HFF-Myc (cell line): ENCODE results near the gene WDR7.

Experiments
- DNase-seq: peaks from one replicate; pipeline ENCODE4 v3.0.0-alpha.2; 2011; ENCODE audit warnings: low read depth; ENCODE audit errors: extremely low read depth
- H3K4me3 ChIP-seq: replicated peaks from 2 replicates; pipeline ENCODE4 v1.5.1; 2011; ENCODE audit warnings: low read depth, mild to moderate bottlenecking, control low read depth, low read length
- TF ChIP-seq, protein P1 (sequence below): IDR thresholded peaks from 2 replicates; pipeline ENCODE4 v1.5.1; 2012; ENCODE audit warnings: mild to moderate bottlenecking, low read depth, low read length, control low read depth; ENCODE audit errors: missing control alignments

The WDR7 gene

GRCh38 chr18:56927786-56928185, 276.6 kb downstream of the WDR7 start:
- DNase-seq, result no peak
- TF ChIP-seq, protein P1, sequence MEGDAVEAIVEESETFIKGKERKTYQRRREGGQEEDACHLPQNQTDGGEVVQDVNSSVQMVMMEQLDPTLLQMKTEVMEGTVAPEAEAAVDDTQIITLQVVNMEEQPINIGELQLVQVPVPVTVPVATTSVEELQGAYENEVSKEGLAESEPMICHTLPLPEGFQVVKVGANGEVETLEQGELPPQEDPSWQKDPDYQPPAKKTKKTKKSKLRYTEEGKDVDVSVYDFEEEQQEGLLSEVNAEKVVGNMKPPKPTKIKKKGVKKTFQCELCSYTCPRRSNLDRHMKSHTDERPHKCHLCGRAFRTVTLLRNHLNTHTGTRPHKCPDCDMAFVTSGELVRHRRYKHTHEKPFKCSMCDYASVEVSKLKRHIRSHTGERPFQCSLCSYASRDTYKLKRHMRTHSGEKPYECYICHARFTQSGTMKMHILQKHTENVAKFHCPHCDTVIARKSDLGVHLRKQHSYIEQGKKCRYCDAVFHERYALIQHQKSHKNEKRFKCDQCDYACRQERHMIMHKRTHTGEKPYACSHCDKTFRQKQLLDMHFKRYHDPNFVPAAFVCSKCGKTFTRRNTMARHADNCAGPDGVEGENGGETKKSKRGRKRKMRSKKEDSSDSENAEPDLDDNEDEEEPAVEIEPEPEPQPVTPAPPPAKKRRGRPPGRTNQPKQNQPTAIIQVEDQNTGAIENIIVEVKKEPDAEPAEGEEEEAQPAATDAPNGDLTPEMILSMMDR, result no peak
- H3K4me3 ChIP-seq, result no peak overlapping the region

DNA sequence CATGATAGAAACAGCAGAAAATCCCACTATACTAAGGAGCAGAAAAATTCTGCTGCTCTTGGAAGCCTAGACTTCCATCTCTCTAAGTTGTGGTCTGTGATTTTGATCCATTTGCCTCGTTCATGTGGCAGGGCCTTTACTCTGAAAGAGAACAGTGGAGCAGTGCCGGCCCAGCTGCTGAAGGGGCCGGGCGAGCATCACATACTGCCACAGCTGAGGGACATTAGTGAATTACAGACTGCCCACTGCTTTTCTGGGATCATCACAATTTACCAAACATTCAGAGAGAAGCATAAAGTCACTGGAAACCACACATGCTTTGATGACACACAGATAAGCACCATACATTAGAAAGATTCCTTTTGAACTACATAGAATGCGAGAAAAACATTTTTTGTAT, 278.7 kb downstream of the WDR7 start:
- H3K4me3 ChIP-seq, result no peak overlapping the region
- DNase-seq, result no peak
- TF ChIP-seq, protein P1, result no peak

DNA sequence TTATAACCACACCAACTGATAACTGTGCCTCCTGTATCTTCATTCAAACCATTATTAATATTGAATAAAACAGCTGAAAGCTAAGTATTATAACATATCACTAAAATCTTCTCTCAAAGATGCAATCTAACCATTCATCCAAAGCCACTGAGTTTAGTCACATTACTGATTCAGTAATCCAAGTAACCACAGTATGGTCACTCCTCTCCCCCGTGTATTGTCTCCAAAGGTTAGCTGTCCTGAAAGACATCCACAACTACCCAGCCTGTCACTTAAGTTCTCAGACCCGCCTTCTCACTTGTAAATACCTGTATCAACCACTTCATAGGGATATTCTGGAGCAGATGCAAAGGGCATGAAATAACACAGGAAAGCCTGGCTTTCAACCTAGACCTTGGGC, 282.3 kb downstream of the WDR7 start:
- DNase-seq, result no peak
- H3K4me3 ChIP-seq, result no peak overlapping the region
- TF ChIP-seq, protein P1, result no peak

GRCh38 chr18:56934131-56934530, 283.0 kb downstream of the WDR7 start:
- no peak overlapping the region for H3K4me3 ChIP-seq
- no peak for DNase-seq
- TF ChIP-seq, protein P1, result no peak

- DNase-seq, result no peak
- H3K4me3 ChIP-seq, result no peak overlapping the region
- TF ChIP-seq, protein P1, result no peak
These were observed 283.7 kb downstream of the WDR7 start for GRCh38 chr18:56934906-56935305.

- TF ChIP-seq, protein P1, result no peak
- H3K4me3 ChIP-seq, result no peak overlapping the region
- no peak for DNase-seq
These were observed 284.4 kb downstream of the WDR7 start for GRCh38 chr18:56935434-56936040.

DNA sequence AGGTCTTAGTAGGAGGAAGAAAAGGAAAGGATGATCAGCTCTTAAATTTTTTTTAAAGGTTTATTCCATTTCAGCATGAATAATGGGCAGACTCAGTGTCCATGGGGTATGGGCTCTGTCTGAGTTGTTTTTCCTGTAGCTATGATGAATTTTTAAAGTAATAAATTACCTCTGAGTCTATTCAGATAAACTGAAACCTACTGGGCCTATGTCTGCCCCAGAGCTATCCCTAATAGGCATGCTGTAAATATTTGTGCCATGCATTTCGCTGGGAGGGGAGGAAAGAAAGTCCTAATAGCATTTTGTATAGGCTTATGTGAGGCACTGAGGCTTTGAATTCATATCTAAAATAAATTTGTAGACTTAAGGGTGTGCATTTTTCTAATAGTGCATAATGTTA, 285.3 kb downstream of the WDR7 start:
- TF ChIP-seq, protein P1, result no peak

More for the DNA sequence above, 285.3 kb downstream of the WDR7 start:
- no peak for DNase-seq
- H3K4me3 ChIP-seq, result no peak overlapping the region
